HepG2 (cell line): ENCODE results near the gene ABHD6. TPM values are rescaled to one million over a fixed set of nuclear protein-coding genes. Genes with fewer than 3 reads are reported as not detected.
A peak's percentile ranks its signal among the peaks of the same experiment; 100 is the strongest.

Experiments
- ASH2L ChIP-seq: fragments of 300-600, 200-600 bp; sonication (generic); IDR thresholded peaks from 2 replicates; pipeline ENCODE4 v1.7.0; 2017; ENCODE audit warnings: low read depth, mild to moderate bottlenecking, moderate library complexity, mixed read lengths, low read length; ENCODE audit not compliant: insufficient read length
- FOXK1 ChIP-seq: sonication (generic); formaldehyde crosslinking; IDR thresholded peaks from 2 replicates; pipeline ENCODE4 v1.4.0; 2020; ENCODE audit warnings: low read depth, missing genetic modification reagents, borderline replicate concordance
- GATAD1 ChIP-seq: IDR thresholded peaks from 2 replicates; pipeline ENCODE4 v1.6.1; 2016; ENCODE audit warnings: missing genetic modification reagents, missing compliant biosample characterization
- HDAC2 ChIP-seq: sonication (generic); formaldehyde crosslinking; IDR thresholded peaks from 2 replicates; pipeline ENCODE4 v1.4.0; 2020; ENCODE audit warnings: missing genetic modification reagents
- HMG20B ChIP-seq: conservative IDR thresholded peaks from 2 replicates; pipeline ENCODE4 v1.6.1; 2016; ENCODE audit warnings: missing genetic modification reagents, missing compliant biosample characterization
- MEIS1 ChIP-seq: sonication (generic); formaldehyde crosslinking; IDR thresholded peaks from 2 replicates; pipeline ENCODE4 v1.9.0; 2021; ENCODE audit warnings: mild to moderate bottlenecking, missing genetic modification reagents, moderate library complexity, borderline replicate concordance
- POGZ ChIP-seq: sonication (generic); formaldehyde crosslinking; IDR thresholded peaks from 2 replicates; pipeline ENCODE4 v1.4.0; 2020; ENCODE audit warnings: mild to moderate bottlenecking, missing genetic modification reagents
- RXRB ChIP-seq: IDR thresholded peaks from 2 replicates; pipeline ENCODE4 v1.6.1; 2016; ENCODE audit warnings: borderline replicate concordance, missing genetic modification reagents, missing compliant biosample characterization
- SMAD3 ChIP-seq: sonication (generic); formaldehyde crosslinking; IDR thresholded peaks from 2 replicates; pipeline ENCODE4 v1.4.0; 2020; ENCODE audit warnings: missing genetic modification reagents
- TOE1 ChIP-seq: sonication (generic); formaldehyde crosslinking; IDR thresholded peaks from 2 replicates; pipeline ENCODE4 v1.4.0; 2020; ENCODE audit warnings: mild to moderate bottlenecking, missing genetic modification reagents
- ZEB1 ChIP-seq: IDR thresholded peaks from 2 replicates; pipeline ENCODE4 v1.6.1; 2012; ENCODE audit warnings: mild to moderate bottlenecking, low read depth, inconsistent platforms; ENCODE audit not compliant: insufficient replicate concordance
- ZNF101 ChIP-seq: sonication (generic); formaldehyde crosslinking; IDR thresholded peaks from 2 replicates; pipeline ENCODE4 v1.4.0; 2020; ENCODE audit warnings: mild to moderate bottlenecking, low read depth, missing genetic modification reagents, borderline replicate concordance
- ZNF333 ChIP-seq: sonication (generic); formaldehyde crosslinking; IDR thresholded peaks from 2 replicates; pipeline ENCODE4 v1.4.0; 2020; ENCODE audit warnings: mild to moderate bottlenecking, missing genetic modification reagents, borderline replicate concordance
- ZNF543 ChIP-seq: sonication (generic); formaldehyde crosslinking; IDR thresholded peaks from 2 replicates; pipeline ENCODE4 v1.4.0; 2020; ENCODE audit warnings: mild to moderate bottlenecking, missing genetic modification reagents
- ZNF546 ChIP-seq: sonication (generic); formaldehyde crosslinking; conservative IDR thresholded peaks from 2 replicates; pipeline ENCODE4 v1.8.1; 2023; ENCODE audit warnings: mild to moderate bottlenecking, missing genetic modification reagents
- ZSCAN9 ChIP-seq: IDR thresholded peaks from 2 replicates; pipeline ENCODE4 v1.6.1; 2016; ENCODE audit warnings: borderline replicate concordance
- polyA plus RNA-seq, 8 experiments: library from polyadenylated mRNA; depleted of rRNA in 3 of 8; stranded (reverse) in 7 of 8; unstranded in 1 of 8; fragments of >200 nt; fragmentation: Illumina TruSeq in 4 of 8; extraction: Trizol in 4 of 8; gene quantifications; 2 replicates each; pipeline versions ENCODE4 v1.2.1 to v1.2.3, GENCODE V29; 2011 to 2016; ENCODE audit warnings: low read depth in 4 of 8, missing spikeins in 1 of 8, mixed read lengths in 1 of 8; ENCODE audit not compliant: insufficient read depth in 1 of 8
- total RNA-seq, 5 experiments: library from RNA; depleted of rRNA; stranded (reverse); fragments of >200 nt; fragmentation: Illumina TruSeq; extraction: Trizol; gene quantifications; 2 replicates each; pipeline ENCODE4 v1.2.3, GENCODE V29; 2016; ENCODE audit warnings: low read depth in 1 of 5
- TF ChIP-seq, protein P1 (sequence below): sonication (generic); formaldehyde crosslinking; IDR thresholded peaks from 2 replicates; pipeline ENCODE4 v1.5.0; 2020; ENCODE audit warnings: mild to moderate bottlenecking, missing genetic modification reagents, borderline replicate concordance
- TF ChIP-seq, protein P2 (sequence below): sonication (generic); formaldehyde crosslinking; IDR thresholded peaks from 2 replicates; pipeline ENCODE4 v1.4.0; 2020; ENCODE audit warnings: missing genetic modification reagents, borderline replicate concordance
- TF ChIP-seq, protein P3 (sequence below): sonication (generic); formaldehyde crosslinking; IDR thresholded peaks from 2 replicates; pipeline ENCODE4 v1.9.0; 2021; ENCODE audit warnings: missing genetic modification reagents, borderline replicate concordance

ABHD6 gene
- total and polyA plus RNA-seq, 2 of the 13 experiments (the other 11 are each of a cell fraction or from before 2014, with no cell fraction given) = 9.0 to 17.2 TPM

DNA sequence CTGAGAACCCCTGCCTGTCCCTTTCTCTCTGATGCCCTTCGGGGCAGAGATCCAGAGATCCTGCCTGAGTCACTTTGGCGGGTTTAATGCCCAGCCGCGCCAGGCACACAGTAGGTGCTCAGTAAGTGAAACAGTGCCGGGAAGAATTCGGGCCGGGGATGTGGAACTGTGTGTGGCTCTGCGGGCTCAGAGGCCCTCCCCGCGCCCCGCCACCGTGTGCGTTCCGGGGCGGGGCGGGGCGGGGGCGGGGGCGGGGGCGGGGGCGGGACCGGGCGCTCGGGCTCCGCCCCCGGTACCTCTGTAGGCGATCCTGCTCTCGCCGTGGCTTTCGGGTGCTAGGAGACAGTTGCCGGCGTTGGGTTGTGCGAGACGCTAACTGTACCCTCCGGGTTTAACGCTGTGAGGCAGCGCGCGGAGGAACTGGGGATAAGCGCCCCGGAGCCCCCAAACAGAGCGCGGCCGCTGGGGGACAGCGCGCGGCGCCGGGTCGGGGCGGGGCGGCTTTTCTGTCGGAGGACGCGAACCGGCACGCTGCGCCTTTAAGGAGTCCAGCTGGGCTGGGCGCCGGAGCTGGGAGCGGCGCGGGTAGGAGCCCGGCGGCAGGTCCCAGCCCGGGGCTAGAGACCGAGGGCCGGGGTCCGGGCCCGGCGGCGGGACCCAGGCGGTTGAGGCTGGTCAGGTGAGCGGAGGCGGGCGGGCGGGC, at the start of gene ABHD6 (continued):
- TF ChIP-seq, protein P1, sequence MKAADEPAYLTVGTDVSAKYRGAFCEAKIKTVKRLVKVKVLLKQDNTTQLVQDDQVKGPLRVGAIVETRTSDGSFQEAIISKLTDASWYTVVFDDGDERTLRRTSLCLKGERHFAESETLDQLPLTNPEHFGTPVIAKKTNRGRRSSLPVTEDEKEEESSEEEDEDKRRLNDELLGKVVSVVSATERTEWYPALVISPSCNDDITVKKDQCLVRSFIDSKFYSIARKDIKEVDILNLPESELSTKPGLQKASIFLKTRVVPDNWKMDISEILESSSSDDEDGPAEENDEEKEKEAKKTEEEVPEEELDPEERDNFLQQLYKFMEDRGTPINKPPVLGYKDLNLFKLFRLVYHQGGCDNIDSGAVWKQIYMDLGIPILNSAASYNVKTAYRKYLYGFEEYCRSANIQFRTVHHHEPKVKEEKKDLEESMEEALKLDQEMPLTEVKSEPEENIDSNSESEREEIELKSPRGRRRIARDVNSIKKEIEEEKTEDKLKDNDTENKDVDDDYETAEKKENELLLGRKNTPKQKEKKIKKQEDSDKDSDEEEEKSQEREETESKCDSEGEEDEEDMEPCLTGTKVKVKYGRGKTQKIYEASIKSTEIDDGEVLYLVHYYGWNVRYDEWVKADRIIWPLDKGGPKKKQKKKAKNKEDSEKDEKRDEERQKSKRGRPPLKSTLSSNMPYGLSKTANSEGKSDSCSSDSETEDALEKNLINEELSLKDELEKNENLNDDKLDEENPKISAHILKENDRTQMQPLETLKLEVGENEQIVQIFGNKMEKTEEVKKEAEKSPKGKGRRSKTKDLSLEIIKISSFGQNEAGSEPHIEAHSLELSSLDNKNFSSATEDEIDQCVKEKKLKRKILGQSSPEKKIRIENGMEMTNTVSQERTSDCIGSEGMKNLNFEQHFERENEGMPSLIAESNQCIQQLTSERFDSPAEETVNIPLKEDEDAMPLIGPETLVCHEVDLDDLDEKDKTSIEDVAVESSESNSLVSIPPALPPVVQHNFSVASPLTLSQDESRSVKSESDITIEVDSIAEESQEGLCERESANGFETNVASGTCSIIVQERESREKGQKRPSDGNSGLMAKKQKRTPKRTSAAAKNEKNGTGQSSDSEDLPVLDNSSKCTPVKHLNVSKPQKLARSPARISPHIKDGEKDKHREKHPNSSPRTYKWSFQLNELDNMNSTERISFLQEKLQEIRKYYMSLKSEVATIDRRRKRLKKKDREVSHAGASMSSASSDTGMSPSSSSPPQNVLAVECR (CRISPR knock-in tag) = peak; percentile 57; the same call in 1 of the 2 replicates
- TF ChIP-seq MEIS1 (CRISPR knock-in tag) (peak; percentile 45; the same call in 1 of the 2 replicates), POGZ (peak; percentile 41; the same call in 1 of the 2 replicates), HMG20B (CRISPR knock-in tag) (no peak), TOE1 (CRISPR knock-in tag) (peak; percentile 28; the same call in 1 of the 2 replicates), ZNF543 (CRISPR knock-in tag) (0 out of 2 replicates have a peak, but pooled peaks have one; percentile 5), ASH2L (peak; percentile 55), SMAD3 (CRISPR knock-in tag) (no peak), GATAD1 (0 out of 2 replicates have a peak, but pooled peaks have one; percentile 28), ZNF546 (0 out of 2 replicates have a peak, but pooled peaks have one; percentile 33), ZNF101 (CRISPR knock-in tag) (no peak), RXRB (CRISPR knock-in tag) (no peak), FOXK1 (no peak), ZSCAN9 (CRISPR knock-in tag) (0 out of 2 replicates have a peak, but pooled peaks have one; percentile 44), ZEB1 (peak; percentile 5), ZNF333 (CRISPR knock-in tag) (no peak), HDAC2 (no peak)
- TF ChIP-seq, protein P2, sequence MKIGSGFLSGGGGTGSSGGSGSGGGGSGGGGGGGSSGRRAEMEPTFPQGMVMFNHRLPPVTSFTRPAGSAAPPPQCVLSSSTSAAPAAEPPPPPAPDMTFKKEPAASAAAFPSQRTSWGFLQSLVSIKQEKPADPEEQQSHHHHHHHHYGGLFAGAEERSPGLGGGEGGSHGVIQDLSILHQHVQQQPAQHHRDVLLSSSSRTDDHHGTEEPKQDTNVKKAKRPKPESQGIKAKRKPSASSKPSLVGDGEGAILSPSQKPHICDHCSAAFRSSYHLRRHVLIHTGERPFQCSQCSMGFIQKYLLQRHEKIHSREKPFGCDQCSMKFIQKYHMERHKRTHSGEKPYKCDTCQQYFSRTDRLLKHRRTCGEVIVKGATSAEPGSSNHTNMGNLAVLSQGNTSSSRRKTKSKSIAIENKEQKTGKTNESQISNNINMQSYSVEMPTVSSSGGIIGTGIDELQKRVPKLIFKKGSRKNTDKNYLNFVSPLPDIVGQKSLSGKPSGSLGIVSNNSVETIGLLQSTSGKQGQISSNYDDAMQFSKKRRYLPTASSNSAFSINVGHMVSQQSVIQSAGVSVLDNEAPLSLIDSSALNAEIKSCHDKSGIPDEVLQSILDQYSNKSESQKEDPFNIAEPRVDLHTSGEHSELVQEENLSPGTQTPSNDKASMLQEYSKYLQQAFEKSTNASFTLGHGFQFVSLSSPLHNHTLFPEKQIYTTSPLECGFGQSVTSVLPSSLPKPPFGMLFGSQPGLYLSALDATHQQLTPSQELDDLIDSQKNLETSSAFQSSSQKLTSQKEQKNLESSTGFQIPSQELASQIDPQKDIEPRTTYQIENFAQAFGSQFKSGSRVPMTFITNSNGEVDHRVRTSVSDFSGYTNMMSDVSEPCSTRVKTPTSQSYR (CRISPR knock-in tag) = 0 out of 2 replicates have a peak, but pooled peaks have one; percentile 14
- TF ChIP-seq, protein P3, sequence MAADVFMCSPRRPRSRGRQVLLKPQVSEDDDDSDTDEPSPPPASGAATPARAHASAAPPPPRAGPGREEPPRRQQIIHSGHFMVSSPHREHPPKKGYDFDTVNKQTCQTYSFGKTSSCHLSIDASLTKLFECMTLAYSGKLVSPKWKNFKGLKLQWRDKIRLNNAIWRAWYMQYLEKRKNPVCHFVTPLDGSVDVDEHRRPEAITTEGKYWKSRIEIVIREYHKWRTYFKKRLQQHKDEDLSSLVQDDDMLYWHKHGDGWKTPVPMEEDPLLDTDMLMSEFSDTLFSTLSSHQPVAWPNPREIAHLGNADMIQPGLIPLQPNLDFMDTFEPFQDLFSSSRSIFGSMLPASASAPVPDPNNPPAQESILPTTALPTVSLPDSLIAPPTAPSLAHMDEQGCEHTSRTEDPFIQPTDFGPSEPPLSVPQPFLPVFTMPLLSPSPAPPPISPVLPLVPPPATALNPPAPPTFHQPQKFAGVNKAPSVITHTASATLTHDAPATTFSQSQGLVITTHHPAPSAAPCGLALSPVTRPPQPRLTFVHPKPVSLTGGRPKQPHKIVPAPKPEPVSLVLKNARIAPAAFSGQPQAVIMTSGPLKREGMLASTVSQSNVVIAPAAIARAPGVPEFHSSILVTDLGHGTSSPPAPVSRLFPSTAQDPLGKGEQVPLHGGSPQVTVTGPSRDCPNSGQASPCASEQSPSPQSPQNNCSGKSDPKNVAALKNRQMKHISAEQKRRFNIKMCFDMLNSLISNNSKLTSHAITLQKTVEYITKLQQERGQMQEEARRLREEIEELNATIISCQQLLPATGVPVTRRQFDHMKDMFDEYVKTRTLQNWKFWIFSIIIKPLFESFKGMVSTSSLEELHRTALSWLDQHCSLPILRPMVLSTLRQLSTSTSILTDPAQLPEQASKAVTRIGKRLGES (CRISPR knock-in tag) = no peak
